Transverse colon (tissue), 4 donors: Measurements from ENCODE around the gene TYMS. TPM values are rescaled to one million over a fixed set of nuclear protein-coding genes. Genes with fewer than 3 reads are reported as not detected.

Experiments used
- DNase-seq: peaks from one replicate; pipeline ENCODE4 v3.0.0-alpha.2; 2019
- H3K27ac ChIP-seq, 4 donors: fragments of 200-600 bp; sonication (generic); 2 replicates each; pipeline ENCODE4 v1.5.1; 2016 to 2018; ENCODE audit warnings: inconsistent platforms in 4 of 4
- H3K27me3 ChIP-seq: fragments of 200-600 bp; sonication (generic); 2 replicates; pipeline ENCODE4 v1.5.1; 2017; ENCODE audit warnings: inconsistent platforms
- H3K36me3 ChIP-seq, 4 donors: fragments of 200-600 bp; sonication (generic); 2 replicates each; pipeline ENCODE4 v1.5.1; 2017 to 2019; ENCODE audit warnings: inconsistent platforms in 4 of 4
- H3K4me1 ChIP-seq, 4 donors: fragments of 200-600 bp; sonication (generic); 2 replicates each; pipeline ENCODE4 v1.5.1; 2017 to 2020; ENCODE audit warnings: inconsistent platforms in 4 of 4
- H3K4me3 ChIP-seq, 4 donors: fragments of 200-600 bp; sonication (generic); 1 replicate in 1 of 4; 2 replicates in 3 of 4; pipeline versions ENCODE4 v1.5.1 to v1.6.1; 2017 to 2019; ENCODE audit warnings: inconsistent platforms in 4 of 4
- H3K9me3 ChIP-seq, 2 donors: fragments of 200-600 bp; sonication (generic); 2 replicates each; pipeline ENCODE4 v1.5.1; 2017 to 2019; ENCODE audit warnings: inconsistent platforms in 2 of 2
- CTCF ChIP-seq, 5 experiments: fragments of 200-600 bp in 3 of 5; fragments of 450-650 bp in 2 of 5; sonication (generic) in 3 of 5; IDR thresholded peaks; 1 replicate in 2 of 5; 2 replicates in 3 of 5; pipeline ENCODE4 v1.5.1; 2016 to 2017; ENCODE audit warnings: antibody characterized with exemption in 5 of 5, inconsistent platforms in 3 of 5, mild to moderate bottlenecking in 2 of 5, moderate library complexity in 1 of 5
- EP300 ChIP-seq: sonication (generic); formaldehyde crosslinking; IDR thresholded peaks from one replicate; pipeline ENCODE4 v1.6.1; 2017; ENCODE audit warnings: antibody characterized with exemption, low read depth
- POLR2A ChIP-seq: fragments of 450-650 bp; IDR thresholded peaks from one replicate; pipeline ENCODE4 v1.6.1; 2016; ENCODE audit warnings: antibody characterized with exemption, mild to moderate bottlenecking, moderate library complexity
- POLR2AphosphoS5 ChIP-seq, 3 donors: sonication (generic); formaldehyde crosslinking; IDR thresholded peaks; one replicate each; pipeline ENCODE4 v1.6.1; 2016; ENCODE audit warnings: antibody characterized with exemption in 3 of 3
- WGBS, 2 donors: methylation state at CpG; one replicate each; pipeline ENCODE4 v1.1.5; 2018; ENCODE audit warnings: low coverage in 1 of 2; 5-methylcytosine and 5-hydroxymethylcytosine counted together
- in situ Hi-C, 4 donors: fragments of 200-750 bp; cut with MboI; loops; one replicate each; pipeline versions ENCODE4 v1.15.0 to v1.15.1; 2017; ENCODE audit warnings: low sequenced_read_pairs in 3 of 4, low pct_ligation_motif_present in 1 of 4, low pct_unique_long_range_greater_than_20kb in 1 of 4
- intact Hi-C: fragments of 100-400 bp; cut with DNase I; formaldehyde crosslinking; loops from one replicate; pipeline ENCODE4 v1.15.1; 2023; ENCODE audit warnings: low total_unique reads
- total RNA-seq, 4 donors: library from RNA; depleted of rRNA; stranded (reverse); fragments of >200 nt; gene quantifications; one replicate each; pipeline ENCODE4 v1.1.0, GENCODE V29; 2016

TYMS gene
- total RNA-seq, 4 donors from 2014 or later, result 3.2 to 5.9 (median 4.7) TPM

GRCh38 chr18:622289-622688, 35.2 kb upstream of the TYMS start:
- Histone ChIP-seq H3K36me3 (no peaks in the 10 kb centered on the region), H3K27me3 (no peaks in the 10 kb centered on the region), H3K9me3 (no peaks in the 10 kb centered on the region), H3K4me3 (no peak overlapping the region), H3K4me1 (no peaks in the 10 kb centered on the region), H3K27ac (no peak overlapping the region)
- no peak for DNase-seq
- intact Hi-C loops (loop anchor here (10.0 kb wide), 1 partner anchor 213 kb away; no protein-coding TSS in a partner anchor), in situ Hi-C loops (loop anchor here (5.0 to 10.0 kb wide), 3 partner anchors 203 to 213 kb away; no protein-coding TSS in a partner anchor)
- TF ChIP-seq EP300 (no peak), CTCF (IDR thresholded peaks at IDR 0.05) (no peak), POLR2AphosphoS5 (IDR thresholded peaks at IDR 0.05) (no peak), POLR2A (no peak)
- WGBS, 2 donors, result 59% methylated on average over 6 of the region's 6 CpGs; no CpG with 5 or more reads in 1 of the 2 donors

- H3K9me3 ChIP-seq, result no peaks in the 10 kb centered on the region
- H3K36me3 ChIP-seq, result no peaks in the 10 kb centered on the region
- intact Hi-C loops (loop anchor here (10.0 kb wide), 1 partner anchor 211 kb away; no protein-coding TSS in a partner anchor), in situ Hi-C loops (loop anchor here (5.0 to 10.0 kb wide), 3 partner anchors 201 to 211 kb away; no protein-coding TSS in a partner anchor)
- H3K4me1 ChIP-seq, result no peaks in the 10 kb centered on the region
- peak; percentile 72 for DNase-seq
- no peaks in the 10 kb centered on the region for H3K27me3 ChIP-seq
- TF ChIP-seq EP300 (no peak), POLR2AphosphoS5 (IDR thresholded peaks at IDR 0.05) (no peak), CTCF (IDR thresholded peaks at IDR 0.05) (peak; percentile 52 to 73 (median 67)), POLR2A (no peak)
- no peak overlapping the region for H3K4me3 ChIP-seq
- H3K27ac ChIP-seq, result no peak overlapping the region
- 60 to 61% methylated on average over 9 to 11 of the region's 11 CpGs for WGBS, 2 donors
These were observed 33.5 kb upstream of the TYMS start for GRCh38 chr18:623761-624620.

DNA sequence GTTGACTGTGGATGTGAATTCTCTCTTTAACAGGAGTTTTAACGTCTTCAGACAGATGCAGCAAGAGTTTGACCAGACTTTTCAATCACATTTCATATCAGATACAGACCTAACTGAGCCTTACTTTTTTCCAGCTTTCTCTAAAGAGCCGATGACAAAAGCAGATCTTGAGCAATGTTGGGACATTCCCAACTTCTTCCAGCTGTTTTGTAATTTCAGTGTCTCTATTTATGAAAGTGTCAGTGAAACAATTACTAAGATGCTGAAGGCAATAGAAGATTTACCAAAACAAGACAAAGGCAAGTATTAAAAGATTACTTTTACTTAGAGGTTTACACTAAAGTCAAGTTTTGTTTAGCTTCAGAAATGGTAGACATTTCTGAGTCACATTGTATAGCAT, 30.2 kb upstream of the TYMS start:
- Histone ChIP-seq H3K4me1 (no peaks in the 10 kb centered on the region), H3K9me3 (no peaks in the 10 kb centered on the region), H3K27ac (no peak overlapping the region), H3K27me3 (no peaks in the 10 kb centered on the region), H3K4me3 (no peak overlapping the region), H3K36me3 (no peaks in the 10 kb centered on the region)
- 48 to 56% methylated on average over 2 of the region's 2 CpGs for WGBS, 2 donors
- no peak for TF ChIP-seq POLR2A
- TF ChIP-seq POLR2AphosphoS5 (IDR thresholded peaks at IDR 0.05), result no peak
- no peak for TF ChIP-seq CTCF (IDR thresholded peaks at IDR 0.05)
- TF ChIP-seq EP300, result no peak
- intact Hi-C loops, result loop anchor here (10.0 kb wide), 1 partner anchor 208 kb away; no protein-coding TSS in a partner anchor
- in situ Hi-C loops, result loop anchor here in 3 of 4 donors (10.0 kb wide), 2 partner anchors 198 to 208 kb away; no protein-coding TSS in a partner anchor
- DNase-seq, result no peak
